Measurements from ENCODE around the gene BTAF1.

GRCh38 chr10:91992031-91992430, 68.5 kb downstream of the BTAF1 start:
- TF ChIP-seq CTCF (IDR thresholded peaks at IDR 0.05; ENCODE audit: poor library complexity) (no peak), EZH2 (IDR thresholded peaks at IDR 0.05; ENCODE audit: borderline replicate concordance) (no peak), EZH2phosphoT487 (IDR thresholded peaks at IDR 0.05; ENCODE audit: low read depth, severe bottlenecking, unreplicated experiment) (no peak)

Data from hepatocyte (in vitro differentiated cells).